ENCODE results near the gene MYO9A. TPM values are rescaled to one million over a fixed set of nuclear protein-coding genes. Genes with fewer than 3 reads are reported as not detected.
"Not testable (repeated sequence)": the region's sequence is repeated elsewhere in the genome, so short reads cannot be mapped to it uniquely, and the experiment has no call there.

Gene MYO9A
- polyA plus RNA-seq, 3 donors, result 3.9 to 6.6 (median 5.0) TPM

- no peak overlapping the region for H3K4me2 ChIP-seq (replicated peaks; ENCODE audit: extremely low read depth, low read length, poor library complexity, severe bottlenecking)
- peak overlapping the region in 1 of 7 donors; percentile 20 for H3K27ac Mint-ChIP-seq
- WGBS (ENCODE audit: insufficient coverage), result no CpG with 5 or more reads among the region's 1 CpG
These were observed 97.2 kb downstream of the MYO9A start for GRCh38 chr15:72020799-72021198.

GRCh38 chr15:72014555-72014954 lies 103.4 kb downstream of the MYO9A start:
- H2AFZ ChIP-seq (ENCODE audit: insufficient read depth, low read depth, low read length, poor library complexity, severe bottlenecking); H3K4me3 Mint-ChIP-seq; H3K4me2 ChIP-seq (replicated peaks; ENCODE audit: extremely low read depth, low read length, poor library complexity, severe bottlenecking); H3K4me1 Mint-ChIP-seq; H3K79me2 ChIP-seq (ENCODE audit: insufficient read depth, low read length); H3K27me3 Mint-ChIP-seq (ENCODE audit: low read depth in 3 of 3); H3K27me3 ChIP-seq (ENCODE audit: control insufficient read depth in 2 of 2, insufficient read depth in 2 of 2, low read length in 2 of 2); H3K36me3 ChIP-seq (replicated peaks in 1 of 2; ENCODE audit: control insufficient read depth in 1 of 2, insufficient read depth in 2 of 2, low read length in 2 of 2); DNase-seq; H3K4me3 ChIP-seq (replicated peaks in 1 of 3; ENCODE audit: low read depth in 2 of 3, low read length in 3 of 3); H4K20me1 ChIP-seq (ENCODE audit: insufficient read depth, low read length); H3K9me3 Mint-ChIP-seq; H3K27ac ChIP-seq (ENCODE audit: low read depth in 1 of 2, low read length in 2 of 2); H3K27ac Mint-ChIP-seq; intact Hi-C loops (cut with micrococcal nuclease); H3K4me1 ChIP-seq (ENCODE audit: control insufficient read depth in 1 of 2, insufficient read depth in 2 of 2, low read length in 2 of 2); H3K9me3 ChIP-seq (replicated peaks in 1 of 2; ENCODE audit: control insufficient read depth in 1 of 2, insufficient read depth in 1 of 2, low read length in 2 of 2); H3K9ac ChIP-seq (ENCODE audit: insufficient read depth, low read length, poor library complexity, severe bottlenecking): not testable (repeated sequence)
- peaks cover 9 to 13% of the 10 kb centered on the region in 2 donors for H3K36me3 Mint-ChIP-seq
- WGBS (ENCODE audit: insufficient coverage), result 87% methylated on average over 3 of the region's 3 CpGs

More at GRCh38 chr15:72020799-72021198, 97.2 kb downstream of the MYO9A start:
- Mint-ChIP-seq H3K4me1 (no peaks in the 10 kb centered on the region), H3K36me3 (peaks cover 23 to 32% of the 10 kb centered on the region in 2 donors), H3K27me3 (ENCODE audit: low read depth in 3 of 3) (no peaks in the 10 kb centered on the region), H3K9me3 (peaks cover 0 to 6% (median 0%) of the 10 kb centered on the region in 7 donors), H3K4me3 (no peak overlapping the region)
- Histone ChIP-seq H4K20me1 (ENCODE audit: insufficient read depth, low read length) (no peaks in the 10 kb centered on the region), H3K4me3 (replicated peaks in 1 of 3; ENCODE audit: low read depth in 2 of 3, low read length in 3 of 3) (no peak overlapping the region), H3K27ac (ENCODE audit: low read depth in 1 of 2, low read length in 2 of 2) (no peak overlapping the region), H3K9me3 (replicated peaks in 1 of 2; ENCODE audit: control insufficient read depth in 1 of 2, insufficient read depth in 1 of 2, low read length in 2 of 2) (no peaks in the 10 kb centered on the region), H3K4me1 (ENCODE audit: control insufficient read depth in 1 of 2, insufficient read depth in 2 of 2, low read length in 2 of 2) (no peaks in the 10 kb centered on the region), H3K27me3 (ENCODE audit: control insufficient read depth in 2 of 2, insufficient read depth in 2 of 2, low read length in 2 of 2) (no peaks in the 10 kb centered on the region), H3K36me3 (replicated peaks in 1 of 2; ENCODE audit: control insufficient read depth in 1 of 2, insufficient read depth in 2 of 2, low read length in 2 of 2) (peaks cover 2 to 12% of the 10 kb centered on the region in 2 donors), H2AFZ (ENCODE audit: insufficient read depth, low read depth, low read length, poor library complexity, severe bottlenecking) (no peak overlapping the region), H3K9ac (ENCODE audit: insufficient read depth, low read length, poor library complexity, severe bottlenecking) (no peak overlapping the region), H3K79me2 (ENCODE audit: insufficient read depth, low read length) (no peaks in the 10 kb centered on the region)
- intact Hi-C loops (cut with micrococcal nuclease), result no loop called here
- no peak for DNase-seq
- TF ChIP-seq CTCF (IDR thresholded peaks at IDR 0.05), result no peak
